ENCODE measurements around the gene SLC25A38.

GRCh38 chr3:39405687-39406367 lies 22.7 kb downstream of the SLC25A38 start:
- TF ChIP-seq CTCF (IDR thresholded peaks at IDR 0.05): no peak
- no peak for TF ChIP-seq POLR2A (IDR thresholded peaks at IDR 0.05)
